Activated CD4-positive, alpha-beta memory T cell treated with anti-CD3 and anti-CD28 coated beads, Interleukin-2, amount 10 ng/mL, durations not matched to agents 7 days and 5 days (primary cell): ENCODE data around the gene PHACTR3. TPM values are rescaled to one million over a fixed set of nuclear protein-coding genes. Genes with fewer than 3 reads are reported as not detected.
A peak's percentile ranks its signal among the peaks of the same experiment; 100 is the strongest.

ENCODE experiments used
- CTCF ChIA-PET: fragments of 350-600 bp; sonication (Branson Sonifier 250); formaldehyde crosslinking; loops from one replicate; lab custom pipeline; 2021; ENCODE audit warnings: antibody characterized with exemption, inconsistent platforms; lab: Charles Lee
- POLR2A ChIA-PET: fragments of 350-600 bp; sonication (Branson Sonifier 250); formaldehyde crosslinking; loops from one replicate; lab custom pipeline; 2021; ENCODE audit warnings: antibody characterized with exemption; lab: Charles Lee
- DNase-seq: peaks from one replicate; pipeline ENCODE4 v3.0.0-alpha.2; 2020
- H3K27ac Mint-ChIP-seq: one replicate; pipeline ENCODE4 v1.8.0; 2021; ENCODE audit warnings: mild to moderate bottlenecking, mixed read lengths
- H3K27me3 Mint-ChIP-seq: one replicate; pipeline ENCODE4 v1.8.0; 2021; ENCODE audit warnings: mixed read lengths
- H3K36me3 Mint-ChIP-seq: one replicate; pipeline ENCODE4 v1.8.0; 2021; ENCODE audit warnings: low read depth, mixed read lengths
- H3K4me1 Mint-ChIP-seq: one replicate; pipeline ENCODE4 v1.8.0; 2021; ENCODE audit warnings: mixed read lengths
- H3K4me3 Mint-ChIP-seq: one replicate; pipeline ENCODE4 v1.8.0; 2021; ENCODE audit warnings: mild to moderate bottlenecking, mixed read lengths
- H3K9me3 Mint-ChIP-seq: one replicate; pipeline ENCODE4 v1.8.0; 2021; ENCODE audit warnings: mixed read lengths
- total RNA-seq, 2 experiments: library from RNA; stranded (reverse); gene quantifications; one replicate each; pipeline ENCODE4 v1.2.3, GENCODE V29; 2021

PHACTR3 gene
- total RNA-seq, 2 experiments from 2014 or later = not detected

- Mint-ChIP-seq H3K9me3 (no peaks in the 10 kb centered on the region), H3K36me3 (no peaks in the 10 kb centered on the region), H3K4me1 (no peaks in the 10 kb centered on the region), H3K27me3 (peaks cover 3% of the 10 kb centered on the region), H3K27ac (no peak overlapping the region), H3K4me3 (no peak overlapping the region)
- DNase-seq = no peak
- CTCF ChIA-PET = no interaction called here
- POLR2A ChIA-PET = no interaction called here
Measured at GRCh38 chr20:59567585-59568508, 36.5 kb upstream of the PHACTR3 start.

DNA sequence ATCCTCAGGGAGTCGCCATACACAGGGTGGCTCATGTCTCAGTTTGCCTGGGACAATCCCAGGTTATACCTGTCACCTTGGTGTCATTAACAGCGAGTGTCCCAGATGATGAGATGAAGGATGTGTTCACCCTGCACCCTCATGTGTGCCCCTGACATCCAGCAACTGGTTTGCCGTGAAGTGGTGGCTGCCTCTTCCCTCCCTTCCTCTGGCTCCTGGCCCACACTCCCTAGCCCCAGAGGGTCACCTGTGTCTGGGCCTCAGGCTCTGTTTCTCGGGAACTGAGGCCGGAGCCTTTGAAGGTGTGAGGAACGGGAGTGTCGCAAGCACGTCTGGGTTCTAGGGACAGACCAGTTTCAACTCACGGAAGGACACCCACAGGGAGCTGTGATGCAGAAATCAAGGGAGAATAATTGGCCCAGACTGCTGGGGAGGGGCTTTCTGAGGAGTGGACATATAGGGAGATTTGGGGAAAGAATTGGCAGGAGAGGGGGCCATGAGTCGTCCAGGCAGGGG is 35.8 kb upstream of the PHACTR3 start:
- H3K27ac Mint-ChIP-seq = no peak overlapping the region
- H3K4me3 Mint-ChIP-seq = no peak overlapping the region
- ChIA-PET CTCF (no interaction called here), POLR2A (no interaction called here)
- H3K4me1 Mint-ChIP-seq = no peaks in the 10 kb centered on the region
- peaks cover 4% of the 10 kb centered on the region for H3K27me3 Mint-ChIP-seq
- no peak for DNase-seq
- H3K9me3 Mint-ChIP-seq = no peaks in the 10 kb centered on the region
- no peaks in the 10 kb centered on the region for H3K36me3 Mint-ChIP-seq

DNA sequence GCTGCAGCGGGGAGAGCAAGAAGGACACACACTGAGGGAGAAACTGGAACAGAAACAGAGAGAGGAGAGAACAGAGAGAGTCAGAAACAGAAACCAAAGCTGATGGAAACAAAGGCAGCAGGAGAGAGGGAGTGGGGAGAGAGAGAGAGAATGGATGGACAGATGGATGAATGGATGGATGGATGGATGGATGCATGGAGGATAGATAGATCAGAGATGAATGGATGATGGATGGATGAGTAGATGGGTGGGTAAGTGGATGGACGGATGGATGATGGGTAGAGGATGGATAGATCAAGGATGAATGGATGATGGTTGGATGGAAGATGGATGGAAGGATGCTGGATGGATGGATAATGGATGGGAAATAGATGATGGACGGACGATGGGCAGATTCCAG is 35.0 kb upstream of the PHACTR3 start:
- CTCF ChIA-PET = no interaction called here
- POLR2A ChIA-PET = no interaction called here
- Mint-ChIP-seq H3K27ac (no peak overlapping the region), H3K27me3 (peaks cover 4% of the 10 kb centered on the region), H3K9me3 (no peaks in the 10 kb centered on the region), H3K4me3 (no peak overlapping the region), H3K4me1 (no peaks in the 10 kb centered on the region), H3K36me3 (no peaks in the 10 kb centered on the region)
- no peak for DNase-seq

- no peaks in the 10 kb centered on the region for H3K4me1 Mint-ChIP-seq
- DNase-seq = no peak
- H3K4me3 Mint-ChIP-seq = no peak overlapping the region
- CTCF ChIA-PET = interaction anchor here (0.7 to 2.9 kb wide), 8 partner anchors 8 to 279 kb away, joined by 3 to 21 read pairs (median 3); no protein-coding TSS in a partner anchor
- no peak overlapping the region for H3K27ac Mint-ChIP-seq
- no peaks in the 10 kb centered on the region for H3K36me3 Mint-ChIP-seq
- peaks cover 13% of the 10 kb centered on the region for H3K27me3 Mint-ChIP-seq
- no peaks in the 10 kb centered on the region for H3K9me3 Mint-ChIP-seq
- POLR2A ChIA-PET = no interaction called here
Measured at GRCh38 chr20:59571151-59571550, 33.2 kb upstream of the PHACTR3 start.

DNA sequence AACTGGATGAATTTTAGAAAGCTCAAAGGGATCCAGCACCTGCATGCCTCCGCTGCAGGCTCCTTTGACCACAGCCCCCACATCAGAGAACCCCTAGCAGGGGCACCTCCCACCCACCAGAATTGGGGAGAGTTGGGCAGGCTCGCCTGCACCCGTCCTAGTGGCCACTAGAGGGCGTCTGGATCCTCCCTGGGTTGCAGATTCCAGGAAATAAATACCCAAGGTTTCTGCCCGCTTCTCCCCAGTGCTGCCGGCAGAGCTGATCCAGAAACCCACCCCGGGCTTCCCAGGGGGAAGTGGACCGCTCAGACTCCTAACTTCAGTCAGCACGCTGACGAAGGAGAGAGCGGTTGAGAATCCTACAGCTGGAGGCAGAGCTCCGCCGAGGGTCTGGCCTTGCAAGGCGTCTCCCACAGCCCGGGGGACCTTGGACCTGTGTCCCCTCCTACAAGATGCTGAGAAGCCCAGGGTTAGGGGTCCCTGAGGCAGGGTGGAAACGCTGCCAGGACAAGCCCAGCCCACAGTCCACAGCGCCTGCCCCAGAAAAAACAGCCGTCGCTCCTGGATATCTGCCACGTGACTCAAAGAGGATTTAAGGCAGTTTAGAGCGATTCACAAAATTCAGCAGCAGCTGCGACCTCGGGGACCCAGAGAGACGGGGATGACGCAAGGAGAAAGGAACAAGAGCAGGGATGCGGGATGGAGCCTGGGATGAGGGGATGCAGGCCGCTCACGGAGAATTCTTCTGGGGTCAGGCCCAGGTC is 32.6 kb upstream of the PHACTR3 start:
- CTCF ChIA-PET = interaction anchor here (0.7 to 2.9 kb wide), 6 partner anchors 8 to 278 kb away, joined by 3 to 21 read pairs (median 3); no protein-coding TSS in a partner anchor
- Mint-ChIP-seq H3K4me1 (no peaks in the 10 kb centered on the region), H3K27ac (no peak overlapping the region), H3K9me3 (no peaks in the 10 kb centered on the region), H3K36me3 (no peaks in the 10 kb centered on the region), H3K4me3 (no peak overlapping the region), H3K27me3 (peaks cover 19% of the 10 kb centered on the region)
- POLR2A ChIA-PET = no interaction called here
- DNase-seq = peak; percentile 54

GRCh38 chr20:59572515-59572914 is 31.8 kb upstream of the PHACTR3 start:
- ChIA-PET CTCF (interaction anchor here (2.9 kb wide), 1 partner anchor 12 kb away, joined by 21 read pairs; no protein-coding TSS in a partner anchor), POLR2A (no interaction called here)
- H3K27ac Mint-ChIP-seq = no peak overlapping the region
- no peaks in the 10 kb centered on the region for H3K36me3 Mint-ChIP-seq
- peaks cover 21% of the 10 kb centered on the region for H3K27me3 Mint-ChIP-seq
- H3K4me1 Mint-ChIP-seq = no peaks in the 10 kb centered on the region
- H3K9me3 Mint-ChIP-seq = no peaks in the 10 kb centered on the region
- no peak overlapping the region for H3K4me3 Mint-ChIP-seq
- no peak for DNase-seq

DNA sequence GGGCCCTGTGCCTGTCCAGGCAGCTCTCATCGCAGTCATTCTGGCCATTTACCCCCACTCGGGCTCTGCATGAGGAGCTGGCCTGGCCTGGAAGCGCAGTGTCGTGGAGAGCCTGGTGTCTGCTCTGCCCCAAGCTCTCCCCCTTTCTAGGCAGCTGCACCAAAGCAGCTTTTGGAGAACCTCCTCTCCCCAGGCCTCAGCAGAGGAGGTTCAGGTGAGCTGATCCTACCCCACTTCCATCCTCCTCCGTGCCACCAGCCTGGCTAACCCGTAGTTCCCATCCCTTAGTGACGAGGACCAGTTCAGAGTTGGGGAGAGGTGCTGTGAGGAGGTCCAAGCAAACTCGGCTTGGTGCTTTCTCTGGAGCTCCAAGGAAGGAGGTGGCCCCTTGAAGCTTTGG is 30.5 kb upstream of the PHACTR3 start:
- POLR2A ChIA-PET = no interaction called here
- no peaks in the 10 kb centered on the region for H3K36me3 Mint-ChIP-seq

GRCh38 chr20:59574308-59574707 is 30.0 kb upstream of the PHACTR3 start:
- H3K4me1 Mint-ChIP-seq = no peaks in the 10 kb centered on the region
- H3K36me3 Mint-ChIP-seq = no peaks in the 10 kb centered on the region
- no peak overlapping the region for H3K4me3 Mint-ChIP-seq
- ChIA-PET CTCF (no interaction called here), POLR2A (no interaction called here)
- DNase-seq = no peak
- peaks cover 30% of the 10 kb centered on the region for H3K27me3 Mint-ChIP-seq
- no peaks in the 10 kb centered on the region for H3K9me3 Mint-ChIP-seq
- H3K27ac Mint-ChIP-seq = no peak overlapping the region

More for the DNA sequence above, 30.5 kb upstream of the PHACTR3 start:
- Mint-ChIP-seq H3K4me1 (no peaks in the 10 kb centered on the region), H3K4me3 (no peak overlapping the region), H3K9me3 (no peaks in the 10 kb centered on the region), H3K27ac (no peak overlapping the region), H3K27me3 (peaks cover 30% of the 10 kb centered on the region)
- CTCF ChIA-PET = no interaction called here
- DNase-seq = no peak

DNA sequence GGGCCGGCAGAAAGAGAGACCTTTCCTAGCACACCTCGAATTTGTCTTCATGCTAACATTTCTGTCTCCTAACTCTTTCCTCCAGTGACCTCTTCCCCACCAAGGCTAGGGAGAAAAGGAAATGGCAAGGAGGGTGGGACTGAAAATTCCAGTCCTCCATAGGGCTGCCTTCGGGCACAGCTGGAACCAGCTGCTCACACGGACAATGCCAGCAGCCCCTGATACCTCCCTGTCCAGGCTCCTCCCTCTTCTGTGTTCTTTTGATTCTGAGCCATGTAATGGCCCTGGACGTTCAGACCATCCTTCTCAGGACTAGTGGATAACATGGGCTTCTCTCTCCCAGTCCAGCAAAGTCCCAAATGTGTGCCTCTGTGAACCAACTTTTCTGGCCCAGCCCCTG is 29.1 kb upstream of the PHACTR3 start:
- DNase-seq = no peak
- no peaks in the 10 kb centered on the region for H3K36me3 Mint-ChIP-seq
- H3K4me1 Mint-ChIP-seq = no peaks in the 10 kb centered on the region
- no peak overlapping the region for H3K27ac Mint-ChIP-seq
- POLR2A ChIA-PET = no interaction called here
- H3K9me3 Mint-ChIP-seq = no peaks in the 10 kb centered on the region
- CTCF ChIA-PET = no interaction called here
- no peak overlapping the region for H3K4me3 Mint-ChIP-seq
- peaks cover 34% of the 10 kb centered on the region for H3K27me3 Mint-ChIP-seq

DNA sequence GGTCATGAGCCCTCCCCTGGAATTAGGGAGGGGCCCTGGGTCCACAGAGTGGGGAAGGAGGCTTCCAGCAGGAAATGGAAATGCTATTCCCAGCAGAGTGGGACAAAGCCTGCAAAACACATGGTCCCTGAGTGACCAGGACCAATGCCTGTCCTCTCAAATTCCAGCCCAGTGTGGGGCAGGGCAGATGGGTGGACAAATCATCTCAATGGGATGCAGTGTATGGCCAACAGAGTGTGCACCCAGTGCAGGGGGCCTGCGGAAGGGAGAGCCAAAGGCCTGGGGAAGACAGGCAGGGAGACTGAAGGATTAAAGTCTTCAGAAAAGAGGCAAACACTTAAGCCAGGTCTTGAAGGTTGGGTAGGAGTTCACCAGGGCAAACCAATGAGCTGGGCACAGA is 28.7 kb upstream of the PHACTR3 start:
- H3K4me1 Mint-ChIP-seq = no peaks in the 10 kb centered on the region
- no peaks in the 10 kb centered on the region for H3K36me3 Mint-ChIP-seq
- no peaks in the 10 kb centered on the region for H3K9me3 Mint-ChIP-seq
- ChIA-PET CTCF (no interaction called here), POLR2A (interaction anchor here (0.7 kb wide), 1 partner anchor 30 kb away, joined by 3 read pairs; no protein-coding TSS in a partner anchor)
- peaks cover 34% of the 10 kb centered on the region for H3K27me3 Mint-ChIP-seq
- H3K4me3 Mint-ChIP-seq = no peak overlapping the region
- no peak overlapping the region for H3K27ac Mint-ChIP-seq
- DNase-seq = no peak

DNA sequence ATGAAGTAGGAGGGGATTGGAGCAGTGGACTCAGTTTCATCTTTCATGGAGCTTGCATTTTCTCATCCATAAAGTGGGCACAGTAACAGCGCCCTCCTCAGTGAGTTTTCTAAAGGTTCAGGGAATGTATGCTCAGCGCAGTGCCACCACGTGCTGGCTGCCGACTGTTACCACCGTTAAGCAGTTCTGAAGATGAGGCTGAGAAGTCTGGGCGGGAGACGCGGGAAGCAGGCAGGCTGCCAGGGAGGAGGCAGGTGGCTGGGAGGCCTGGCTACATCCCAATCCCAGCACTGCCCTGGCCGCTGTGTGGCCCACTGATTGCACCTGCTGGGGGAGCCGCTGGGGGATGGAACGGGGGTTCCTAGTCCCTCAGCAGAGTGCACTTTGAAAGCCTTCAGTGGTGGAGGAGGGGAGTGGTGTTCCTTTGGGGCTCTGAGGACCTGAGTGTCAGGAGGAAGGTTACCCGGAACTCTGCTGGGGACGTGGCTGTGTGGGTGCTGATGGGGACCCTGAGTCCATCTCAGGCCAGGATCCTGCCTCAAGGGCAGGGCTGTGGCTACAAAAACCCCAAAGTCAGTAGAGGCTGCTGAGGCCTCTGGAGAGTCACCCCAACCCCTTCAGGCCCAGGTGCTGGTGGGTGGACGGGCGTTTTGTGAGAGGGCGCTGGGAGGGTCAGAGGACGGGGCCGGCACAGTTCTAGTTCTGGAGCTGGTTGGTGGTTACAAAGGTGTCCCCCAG is 28.0 kb upstream of the PHACTR3 start:
- ChIA-PET CTCF (no interaction called here), POLR2A (interaction anchor here (0.7 kb wide), 1 partner anchor 29 kb away, joined by 3 read pairs; no protein-coding TSS in a partner anchor)
- no peak for DNase-seq
- no peaks in the 10 kb centered on the region for H3K4me1 Mint-ChIP-seq
- peaks cover 34% of the 10 kb centered on the region for H3K27me3 Mint-ChIP-seq
- no peaks in the 10 kb centered on the region for H3K36me3 Mint-ChIP-seq
- no peaks in the 10 kb centered on the region for H3K9me3 Mint-ChIP-seq
- no peak overlapping the region for H3K27ac Mint-ChIP-seq
- no peak overlapping the region for H3K4me3 Mint-ChIP-seq

GRCh38 chr20:59577037-59577808 is 27.1 kb upstream of the PHACTR3 start:
- CTCF ChIA-PET = no interaction called here
- Mint-ChIP-seq H3K4me1 (no peaks in the 10 kb centered on the region), H3K4me3 (no peak overlapping the region), H3K36me3 (no peaks in the 10 kb centered on the region), H3K9me3 (no peaks in the 10 kb centered on the region), H3K27ac (no peak overlapping the region), H3K27me3 (peaks cover 34% of the 10 kb centered on the region)
- POLR2A ChIA-PET = no interaction called here
- DNase-seq = no peak
